ENCODE results near the gene KBTBD7. TPM values are rescaled to one million over a fixed set of nuclear protein-coding genes. Genes with fewer than 3 reads are reported as not detected.

KBTBD7 gene
- total and polyA plus RNA-seq, 2 of the 8 experiments (the other 6 are each of a cell fraction or from before 2014, with no cell fraction given), result 10.2 to 17.4 TPM

GRCh38 chr13:41231786-41232185 is 37.4 kb upstream of the KBTBD7 start:
- Histone ChIP-seq H3K9me3 (ENCODE audit: insufficient read depth in 2 of 2, low read depth in 1 of 2, low read length in 1 of 2) (no peaks in the 10 kb centered on the region), H2AK5ac (ENCODE audit: low read depth, low read length) (no peak overlapping the region), H2BK12ac (ENCODE audit: low read depth, low read length) (no peak overlapping the region), H3K27ac (ENCODE audit: low read depth, low read length) (no peak overlapping the region), H2BK120ac (replicated peaks; ENCODE audit: low read depth, low read length) (no peak overlapping the region), H3K27me3 (replicated peaks in 1 of 4; ENCODE audit: control insufficient read depth in 3 of 4, extremely low read depth in 1 of 4, insufficient read depth in 3 of 4, low read length in 3 of 4) (no peaks in the 10 kb centered on the region), H4K20me1 (replicated peaks in 1 of 2; ENCODE audit: control insufficient read depth in 1 of 2, insufficient read depth in 2 of 2, low read length in 2 of 2) (no peaks in the 10 kb centered on the region), H4K91ac (replicated peaks; ENCODE audit: insufficient read length, low read length) (no peak overlapping the region), H3K36me3 (ENCODE audit: control insufficient read depth in 2 of 4, insufficient read depth in 4 of 4, low read length in 3 of 4) (no peaks in the 10 kb centered on the region; a peak in 1 of 8 replicates), H3K4me3 (ENCODE audit: extremely low read depth in 1 of 4, insufficient read depth in 2 of 4, low read depth in 3 of 4, low read length in 4 of 4) (no peak overlapping the region), H3K4me1 (replicated peaks in 1 of 4; ENCODE audit: control insufficient read depth in 3 of 4, insufficient read depth in 4 of 4, low read length in 3 of 4) (no peaks in the 10 kb centered on the region), H2BK5ac (ENCODE audit: low read depth, low read length) (no peak overlapping the region), H2BK15ac (ENCODE audit: low read length) (no peak overlapping the region), H2BK20ac (ENCODE audit: low read length) (no peak overlapping the region), H3K79me2 (ENCODE audit: control insufficient read depth in 1 of 2, insufficient read depth in 2 of 2, low read length in 2 of 2) (no peaks in the 10 kb centered on the region), H3K79me1 (ENCODE audit: low read depth, low read length) (no peaks in the 10 kb centered on the region), H3K56ac (replicated peaks; ENCODE audit: insufficient read length, low read depth, low read length) (no peak overlapping the region), H4K8ac (ENCODE audit: extremely low read depth, insufficient read depth, low read length) (no peak overlapping the region), H3K14ac (ENCODE audit: insufficient read length) (no peak overlapping the region), H3K18ac (ENCODE audit: extremely low read depth, low read length) (no peak overlapping the region), H3K4ac (replicated peaks; ENCODE audit: insufficient read length, low read depth, low read length) (no peak overlapping the region), H2AFZ (ENCODE audit: low read length) (no peak overlapping the region), H3K23me2 (ENCODE audit: low read depth, low read length) (no peaks in the 10 kb centered on the region; the same call in 1 of the 2 replicates), H3K23ac (ENCODE audit: insufficient read length) (no peak overlapping the region), H4K5ac (ENCODE audit: insufficient read length, low read depth, low read length) (no peak overlapping the region), H3K9ac (replicated peaks in 1 of 4; ENCODE audit: extremely low read depth in 1 of 4, low read depth in 3 of 4, low read length in 3 of 4) (no peak overlapping the region), H3K4me2 (ENCODE audit: insufficient read depth in 1 of 2, low read depth in 2 of 2, low read length in 2 of 2) (no peak overlapping the region)
- FAIRE-seq (no peak), DNase-seq (ENCODE audit: low read depth in 1 of 2, low spot score in 2 of 2) (no peak)
- POLR2A ChIA-PET (ENCODE audit: partially characterized antibody), result interaction anchor here (1.2 kb wide), 1 partner anchor 12 kb away, joined by 4 read pairs; no protein-coding TSS in a partner anchor
- CTCF ChIA-PET (ENCODE audit: partially characterized antibody), result interaction anchor here (0.7 to 2.0 kb wide), 5 partner anchors 9 to 176 kb away, joined by 4 to 9 read pairs (median 4); no protein-coding TSS in a partner anchor
- TF ChIP-seq CHD1 (IDR thresholded peaks at IDR 0.05; ENCODE audit: low read depth, low read length), result no peak
- TF ChIP-seq POU5F1 (IDR thresholded peaks at IDR 0.05; ENCODE audit: low read depth, low read length), result no peak
- TF ChIP-seq EZH2 (IDR thresholded peaks at IDR 0.05; ENCODE audit: low read depth, low read length, severe bottlenecking), result no peak
- no peak for TF ChIP-seq CEBPB (IDR thresholded peaks at IDR 0.05; ENCODE audit: low read depth, low read length)
- TF ChIP-seq JUND (IDR thresholded peaks at IDR 0.05; ENCODE audit: low read length), result no peak
- no peak for TF ChIP-seq TAF7 (optimal IDR thresholded peaks at IDR 0.05; ENCODE audit: borderline replicate concordance, low read depth, low read length)
- TF ChIP-seq SP4 (IDR thresholded peaks at IDR 0.05; ENCODE audit: low read length), result no peak
- TF ChIP-seq HDAC2 (IDR thresholded peaks at IDR 0.05; ENCODE audit: borderline replicate concordance in 1 of 2, low read depth in 2 of 2, low read length in 2 of 2), result no peak
- WGBS, 2 experiments (ENCODE audit: extremely low coverage in 1 of 2, insufficient coverage in 1 of 2, insufficient read length in 1 of 2, insufficient replicate concordance in 2 of 2, low coverage in 1 of 2, low lambda C conversion rate in 2 of 2, missing lambda C conversion rate in 1 of 2), result 95% methylated on average over 3 of the region's 3 CpGs; no CpG with 5 or more reads in 1 of the 2 experiments
